Fibroblast of the conjunctiva (primary cell): ENCODE results near the gene COCH.
"Not testable (repeated sequence)": the region's sequence is repeated elsewhere in the genome, so short reads cannot be mapped to it uniquely, and the experiment has no call there.

Source experiments
- DNase-seq: peaks from one replicate; pipeline ENCODE4 v3.0.0-alpha.2; 2010; ENCODE audit warnings: low read depth

COCH gene

GRCh38 chr14:30928462-30928861 lies 54.1 kb downstream of the COCH start:
- no peak for DNase-seq

- not testable (repeated sequence) for DNase-seq
Observed at GRCh38 chr14:30933937-30934336, 59.6 kb downstream of the COCH start.

DNA sequence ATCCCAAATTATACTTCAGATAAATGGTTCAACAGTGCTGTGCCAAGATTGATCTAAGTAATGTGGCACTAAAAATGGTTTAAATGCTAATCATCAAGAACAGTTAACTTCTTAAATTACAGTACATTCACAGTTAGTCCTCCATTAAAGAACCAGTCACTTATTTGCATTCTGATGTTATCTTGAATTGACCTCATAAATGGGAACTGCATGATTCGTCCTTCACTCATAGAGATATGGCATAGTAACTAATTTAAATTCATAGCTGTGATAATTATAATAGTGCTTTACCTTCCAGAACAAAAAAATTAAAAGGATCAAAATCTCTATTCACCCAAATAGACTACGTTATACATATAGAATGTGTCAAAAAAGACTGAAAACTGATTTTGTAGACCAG lies 61.1 kb downstream of the COCH start:
- DNase-seq = no peak

DNA sequence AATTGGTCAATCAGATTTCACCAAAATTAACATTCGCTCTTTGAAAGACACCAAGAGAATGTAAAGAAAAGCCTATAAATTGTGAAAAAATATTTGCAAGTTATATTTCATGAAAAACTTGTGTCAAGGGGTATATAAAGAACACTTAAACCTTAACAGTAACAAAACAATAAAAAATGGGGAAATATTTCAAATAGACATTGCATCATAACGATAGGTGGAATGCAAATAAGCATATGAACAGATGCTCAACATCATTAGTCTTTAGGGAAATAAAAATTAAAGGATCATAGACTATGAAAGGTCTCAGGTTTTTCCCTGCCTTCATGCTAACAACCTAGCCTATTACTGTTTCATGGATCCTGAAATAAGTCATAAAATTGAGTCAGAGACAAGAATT lies 64.3 kb downstream of the COCH start:
- DNase-seq = no peak
